GM23248 (cell line): ENCODE measurements around the gene CD86. TPM values are rescaled to one million over a fixed set of nuclear protein-coding genes. Genes with fewer than 3 reads are reported as not detected.

ENCODE experiments used
- DNase-seq: peaks from one replicate; pipeline ENCODE4 v3.0.0-alpha.2; 2015
- H2AFZ ChIP-seq: fragments of 200-600 bp; sonication (generic); 2 replicates; pipeline ENCODE4 v1.6.1; 2016; ENCODE audit warnings: antibody characterized with exemption
- H3F3A ChIP-seq: fragments of 200-600 bp; sonication (generic); 2 replicates; pipeline ENCODE4 v1.6.1; 2016; ENCODE audit warnings: mild to moderate bottlenecking, antibody characterized with exemption, mixed run types; ENCODE audit not compliant: insufficient read depth
- H3K27ac ChIP-seq: fragments of 200-600 bp; sonication (generic); 2 replicates; pipeline ENCODE4 v1.5.1; 2016; ENCODE audit warnings: mild to moderate bottlenecking
- H3K27me3 ChIP-seq: fragments of 200-600 bp; sonication (generic); replicated peaks from 2 replicates; pipeline ENCODE4 v1.6.1; 2016; ENCODE audit warnings: mild to moderate bottlenecking; ENCODE audit not compliant: insufficient read depth
- H3K36me3 ChIP-seq: fragments of 200-600 bp; sonication (generic); 2 replicates; pipeline ENCODE4 v1.6.1; 2016; ENCODE audit warnings: low read depth, mild to moderate bottlenecking
- H3K4me1 ChIP-seq: fragments of 200-600 bp; sonication (generic); 2 replicates; pipeline ENCODE4 v1.6.1; 2016; ENCODE audit warnings: mild to moderate bottlenecking; ENCODE audit not compliant: insufficient read depth
- H3K4me2 ChIP-seq: fragments of 200-600 bp; sonication (generic); one replicate; pipeline ENCODE4 v1.6.1; 2016; ENCODE audit warnings: mild to moderate bottlenecking; ENCODE audit not compliant: unreplicated experiment
- H3K4me3 ChIP-seq: fragments of 200-600 bp; sonication (generic); 2 replicates; pipeline ENCODE4 v1.5.1; 2016; ENCODE audit warnings: mild to moderate bottlenecking
- H3K79me2 ChIP-seq: fragments of 200-600 bp; sonication (generic); 2 replicates; pipeline ENCODE4 v1.6.1; 2016; ENCODE audit warnings: mild to moderate bottlenecking; ENCODE audit not compliant: insufficient read depth
- H3K9ac ChIP-seq: fragments of 200-600 bp; sonication (generic); 2 replicates; pipeline ENCODE4 v1.6.1; 2016; ENCODE audit warnings: mild to moderate bottlenecking
- H3K9me2 ChIP-seq: fragments of 200-600 bp; sonication (generic); 2 replicates; pipeline ENCODE4 v1.6.1; 2016; ENCODE audit warnings: mixed run types, mild to moderate bottlenecking, moderate library complexity; ENCODE audit not compliant: insufficient read depth
- H3K9me3 ChIP-seq: fragments of 200-600 bp; sonication (generic); one replicate; pipeline ENCODE4 v1.6.1; 2017; ENCODE audit warnings: low read depth
- H4K20me1 ChIP-seq: fragments of 200-600 bp; sonication (generic); 2 replicates; pipeline ENCODE4 v1.6.0; 2016; ENCODE audit not compliant: insufficient read depth
- EZH2 ChIP-seq: fragments of 200-600 bp; sonication (generic); IDR thresholded peaks from 2 replicates; pipeline ENCODE4 v1.6.1; 2018; ENCODE audit warnings: antibody characterized with exemption, mild to moderate bottlenecking; ENCODE audit not compliant: insufficient read depth, poor library complexity, severe bottlenecking
- EZH2phosphoT487 ChIP-seq: fragments of 200-600 bp; sonication (generic); IDR thresholded peaks from 2 replicates; pipeline ENCODE4 v1.6.1; 2018; ENCODE audit warnings: antibody characterized with exemption, moderate library complexity, mild to moderate bottlenecking, low read depth; ENCODE audit not compliant: insufficient read depth
- WGBS, 2 experiments: methylation state at CpG; one replicate each; pipeline ENCODE4 v1.1.6; 2015 to 2017; ENCODE audit warnings: low lambda C conversion rate in 2 of 2, low coverage in 1 of 2; ENCODE audit errors: missing lambda C conversion rate in 2 of 2; 5-methylcytosine and 5-hydroxymethylcytosine counted together
- in situ Hi-C: fragments of 300-500 bp; cut with MboI; formaldehyde crosslinking; loops from 2 replicates; pipeline ENCODE4 v1.15.0; 2020
- polyA plus RNA-seq: library from polyadenylated mRNA; unstranded; fragments of >200 nt; fragmentation: Nextera tagmentation; extraction: Ambion mirVana; gene quantifications from 2 replicates; pipeline ENCODE4 v1.2.1, GENCODE V29; 2016
- total RNA-seq: library from RNA; depleted of rRNA; stranded (reverse); fragments of >200 nt; shearing (Covaris generic); gene quantifications from 2 replicates; pipeline ENCODE4 v1.2.3, GENCODE V29; 2014

The CD86 gene
- total and polyA plus RNA-seq, 2 experiments from 2014 or later, result not detected

DNA sequence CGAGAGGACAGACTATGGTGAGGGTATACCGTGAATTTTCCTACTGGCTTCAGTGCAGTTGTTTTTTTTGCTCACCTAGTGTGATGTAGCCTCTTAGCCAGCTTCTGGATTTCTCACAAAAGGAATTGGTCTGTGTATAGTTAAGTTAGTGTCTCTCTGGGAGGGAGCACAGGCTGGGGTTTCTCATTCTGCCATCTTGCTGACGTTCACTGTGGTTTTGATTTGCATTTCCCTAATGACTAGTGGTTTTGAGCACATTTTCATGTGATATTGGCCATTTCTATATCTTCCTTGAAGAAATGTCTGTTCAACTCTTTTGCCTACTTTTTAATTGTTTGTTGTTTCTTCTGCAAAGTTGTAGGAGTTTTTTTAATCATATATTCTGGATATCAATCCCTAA lies 2.2 kb upstream of the CD86 start:
- in situ Hi-C loops, result no loop called here
- H3K36me3 ChIP-seq, result no peaks in the 10 kb centered on the region
- H2AFZ ChIP-seq, result no peak overlapping the region
- no peak overlapping the region for H3K4me3 ChIP-seq
- H3K27ac ChIP-seq, result no peak overlapping the region
- no peaks in the 10 kb centered on the region for H3K9me2 ChIP-seq
- no peak overlapping the region for H3K4me2 ChIP-seq
- H3K4me1 ChIP-seq, result no peaks in the 10 kb centered on the region
- no peak for TF ChIP-seq EZH2phosphoT487
- no peak for TF ChIP-seq EZH2
- H3F3A ChIP-seq, result no peaks in the 10 kb centered on the region
- no peaks in the 10 kb centered on the region for H3K27me3 ChIP-seq
- no peaks in the 10 kb centered on the region for H3K9me3 ChIP-seq
- H4K20me1 ChIP-seq, result no peaks in the 10 kb centered on the region
- WGBS, 2 experiments, result 32 to 45% methylated on average over 3 of the region's 3 CpGs
- H3K79me2 ChIP-seq, result no peaks in the 10 kb centered on the region
- no peak for DNase-seq
- no peak overlapping the region for H3K9ac ChIP-seq

DNA sequence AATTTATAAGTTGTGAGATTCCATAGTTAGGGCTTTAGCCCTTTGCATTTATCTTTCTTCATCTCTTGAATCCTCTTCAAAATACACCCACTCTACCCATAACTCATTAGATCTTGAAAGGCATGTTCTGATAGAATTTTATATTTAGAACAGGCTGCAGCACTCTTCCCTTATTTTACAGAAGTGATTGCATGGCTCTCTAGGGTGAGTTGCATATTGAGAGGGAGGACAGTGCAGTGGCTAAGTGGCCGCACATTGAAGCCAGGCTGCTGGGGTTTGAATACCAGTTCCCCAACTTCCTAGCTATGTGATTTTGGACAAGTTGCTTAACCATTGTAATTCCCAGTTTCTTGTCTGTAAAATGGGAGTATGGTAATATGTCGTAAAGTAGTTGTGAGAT lies 2.5 kb downstream of the CD86 start:
- no peak for DNase-seq
- no peaks in the 10 kb centered on the region for H3K4me1 ChIP-seq
- no peaks in the 10 kb centered on the region for H3K79me2 ChIP-seq
- in situ Hi-C loops, result no loop called here
- H3K9me3 ChIP-seq, result no peaks in the 10 kb centered on the region
- no peaks in the 10 kb centered on the region for H4K20me1 ChIP-seq
- TF ChIP-seq EZH2, result no peak
- no peak for TF ChIP-seq EZH2phosphoT487
- no peak overlapping the region for H3K4me3 ChIP-seq
- H3K9ac ChIP-seq, result no peak overlapping the region
- H3K4me2 ChIP-seq, result no peak overlapping the region
- no peaks in the 10 kb centered on the region for H3K36me3 ChIP-seq
- H3K9me2 ChIP-seq, result no peaks in the 10 kb centered on the region
- H3K27me3 ChIP-seq, result no peaks in the 10 kb centered on the region
- no peak overlapping the region for H2AFZ ChIP-seq
- H3F3A ChIP-seq, result no peaks in the 10 kb centered on the region
- H3K27ac ChIP-seq, result no peak overlapping the region
- 48 to 51% methylated on average over 2 of the region's 2 CpGs for WGBS, 2 experiments

DNA sequence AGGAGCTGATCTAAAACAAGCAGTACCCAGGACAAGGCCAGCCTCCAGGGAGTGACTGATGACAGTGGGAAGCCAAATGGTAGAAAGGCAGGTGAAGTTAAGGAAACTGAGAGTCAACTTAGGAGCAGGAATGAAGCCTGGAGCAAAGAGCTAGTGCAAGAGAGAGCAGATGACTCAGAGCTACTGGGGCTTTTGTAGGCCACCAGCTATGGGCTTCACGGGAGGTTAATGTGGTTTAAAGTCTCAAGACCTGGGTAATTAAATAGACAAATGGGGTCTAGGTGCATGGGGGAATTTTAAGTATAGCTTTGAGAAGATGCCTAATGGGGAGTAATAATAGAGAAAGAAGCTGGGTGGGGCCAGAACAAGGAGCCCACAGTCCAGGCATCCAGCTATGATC lies 3.1 kb downstream of the CD86 start:
- in situ Hi-C loops, result no loop called here
- Histone ChIP-seq H3K4me3 (no peak overlapping the region), H3K9me2 (no peaks in the 10 kb centered on the region), H3K27me3 (no peaks in the 10 kb centered on the region), H3K9me3 (no peaks in the 10 kb centered on the region), H3K36me3 (no peaks in the 10 kb centered on the region), H3K4me2 (no peak overlapping the region), H2AFZ (no peak overlapping the region), H3F3A (no peaks in the 10 kb centered on the region), H3K9ac (no peak overlapping the region), H3K4me1 (no peaks in the 10 kb centered on the region), H3K79me2 (no peaks in the 10 kb centered on the region), H4K20me1 (no peaks in the 10 kb centered on the region), H3K27ac (no peak overlapping the region)
- TF ChIP-seq EZH2phosphoT487 (no peak), EZH2 (no peak)
- DNase-seq, result no peak
- WGBS, 2 experiments, result 15 to 27% methylated on average over 1 of the region's 1 CpG

DNA sequence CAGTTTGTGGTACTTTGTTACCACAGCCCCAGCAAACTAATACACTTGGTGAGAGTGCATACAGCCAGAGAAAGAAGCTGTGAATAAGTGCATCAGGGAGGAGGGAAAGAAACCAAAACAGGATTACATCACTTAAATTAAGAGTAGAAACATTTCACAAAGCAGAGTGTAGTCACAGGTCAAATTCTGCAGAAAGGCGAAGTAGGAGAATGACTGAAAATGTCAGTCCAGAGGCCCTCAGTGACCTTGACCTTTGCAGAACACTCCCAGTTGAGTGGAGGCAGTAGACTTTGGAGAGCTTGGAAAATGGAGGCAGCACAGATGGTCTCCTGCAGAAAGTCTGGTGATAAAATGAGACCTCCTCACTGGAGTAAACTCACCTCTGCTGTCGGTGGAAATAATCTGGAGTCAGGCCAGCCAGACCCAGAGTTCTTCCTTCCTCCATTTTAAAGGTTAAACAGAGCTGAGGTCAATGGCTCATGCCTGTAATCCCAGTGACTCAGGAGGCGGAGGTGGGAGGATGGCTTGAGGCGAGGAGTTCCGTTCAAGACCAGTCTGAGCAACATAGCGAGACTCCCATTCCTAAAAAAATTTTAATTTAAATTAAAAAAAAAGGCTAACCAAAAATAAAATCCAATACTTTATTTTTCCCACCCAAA lies 5.0 kb downstream of the CD86 start:
- Histone ChIP-seq H3K4me2 (no peak overlapping the region), H3K9me2 (no peaks in the 10 kb centered on the region), H3K9me3 (no peaks in the 10 kb centered on the region), H4K20me1 (no peaks in the 10 kb centered on the region), H3K79me2 (no peaks in the 10 kb centered on the region), H3F3A (no peaks in the 10 kb centered on the region), H2AFZ (no peak overlapping the region), H3K27me3 (no peaks in the 10 kb centered on the region), H3K27ac (no peak overlapping the region), H3K36me3 (no peaks in the 10 kb centered on the region), H3K4me1 (no peaks in the 10 kb centered on the region), H3K9ac (no peak overlapping the region), H3K4me3 (no peak overlapping the region)
- DNase-seq, result no peak
- in situ Hi-C loops, result no loop called here
- WGBS, 2 experiments, result 59 to 76% methylated on average over 6 of the region's 6 CpGs
- TF ChIP-seq EZH2phosphoT487 (no peak), EZH2 (no peak)

DNA sequence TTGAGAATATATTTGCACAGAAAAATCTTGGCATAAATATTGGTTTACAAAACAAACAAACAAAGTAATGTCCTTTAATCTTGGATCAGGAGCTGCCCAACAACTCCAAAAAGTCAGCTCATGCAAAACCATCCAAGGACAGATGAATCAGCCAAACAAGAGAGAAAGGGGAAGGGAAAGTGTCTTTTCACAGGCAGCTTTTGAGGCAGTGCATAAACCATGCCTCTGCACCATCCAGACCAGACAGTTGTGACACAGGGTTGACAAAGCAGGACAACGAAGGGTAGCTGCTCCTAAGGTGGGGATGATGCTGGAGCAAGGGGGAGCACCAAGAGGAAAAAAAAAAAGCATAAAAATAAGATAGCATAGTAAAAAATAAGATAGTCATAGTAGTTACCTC lies 8.7 kb downstream of the CD86 start:
- Histone ChIP-seq H3K27ac (no peak overlapping the region), H3K4me2 (no peak overlapping the region), H3K27me3 (no peaks in the 10 kb centered on the region), H2AFZ (no peak overlapping the region), H3K9ac (no peak overlapping the region), H4K20me1 (no peaks in the 10 kb centered on the region), H3F3A (no peaks in the 10 kb centered on the region), H3K4me3 (no peak overlapping the region), H3K79me2 (no peaks in the 10 kb centered on the region), H3K4me1 (no peaks in the 10 kb centered on the region), H3K9me2 (no peaks in the 10 kb centered on the region), H3K9me3 (no peaks in the 10 kb centered on the region), H3K36me3 (no peaks in the 10 kb centered on the region)
- TF ChIP-seq EZH2, result no peak
- no peak for TF ChIP-seq EZH2phosphoT487
- DNase-seq, result no peak
- 5 to 7% methylated on average over 1 of the region's 1 CpG for WGBS, 2 experiments
- in situ Hi-C loops, result no loop called here
